Liver (tissue), 9 donors: ENCODE measurements around the gene RSU1. TPM values are rescaled to one million over a fixed set of nuclear protein-coding genes. Genes with fewer than 3 reads are reported as not detected.

Source experiments
- DNase-seq: peaks from one replicate; pipeline ENCODE4 v3.0.0-alpha.2; 2017; ENCODE audit warnings: low spot score
- H3K27ac ChIP-seq, 2 donors: one replicate each; pipeline ENCODE4 v1.7.0; 2013; ENCODE audit warnings: inconsistent platforms in 2 of 2, low read length in 2 of 2, control low read depth in 1 of 2, low read depth in 1 of 2, mild to moderate bottlenecking in 1 of 2
- H3K27me3 ChIP-seq, 4 donors: one replicate each; pipeline versions ENCODE4 v1.6.1 to v1.7.0; 2013; ENCODE audit warnings: low read length in 3 of 4, inconsistent platforms in 1 of 4, mild to moderate bottlenecking in 1 of 4, moderate library complexity in 1 of 4; ENCODE audit not compliant: control insufficient read depth in 4 of 4, insufficient read depth in 4 of 4
- H3K36me3 ChIP-seq, 4 donors: one replicate each; pipeline versions ENCODE4 v1.6.1 to v1.7.0; 2013; ENCODE audit warnings: low read length in 3 of 4, mild to moderate bottlenecking in 3 of 4, low read depth in 1 of 4, moderate library complexity in 1 of 4; ENCODE audit not compliant: control insufficient read depth in 4 of 4, insufficient read depth in 3 of 4
- H3K4me1 ChIP-seq, 4 donors: one replicate each; pipeline versions ENCODE4 v1.6.1 to v1.7.0; 2013; ENCODE audit warnings: low read length in 3 of 4, mild to moderate bottlenecking in 3 of 4, moderate library complexity in 1 of 4; ENCODE audit not compliant: control insufficient read depth in 4 of 4, insufficient read depth in 4 of 4
- H3K4me3 ChIP-seq, 3 donors: one replicate each; pipeline versions ENCODE4 v1.6.1 to v1.7.0; 2013; ENCODE audit warnings: low read length in 3 of 3, control low read depth in 1 of 3, low read depth in 1 of 3, mild to moderate bottlenecking in 1 of 3
- H3K9ac ChIP-seq, 2 donors: one replicate each; pipeline ENCODE4 v1.7.0; 2013; ENCODE audit warnings: low read length in 2 of 2, mild to moderate bottlenecking in 2 of 2, moderate library complexity in 2 of 2, control low read depth in 1 of 2, low read depth in 1 of 2
- H3K9me3 ChIP-seq, 4 donors: one replicate each; pipeline versions ENCODE4 v1.6.1 to v1.7.0; 2013; ENCODE audit warnings: low read length in 3 of 4; ENCODE audit not compliant: control insufficient read depth in 4 of 4
- ATF3 ChIP-seq: IDR thresholded peaks from 2 replicates; pipeline ENCODE4 v1.6.1; 2016; ENCODE audit warnings: antibody characterized with exemption
- CTCF ChIP-seq: fragments of 150-350 bp; IDR thresholded peaks from 2 replicates; pipeline ENCODE4 v1.5.1; 2017; ENCODE audit warnings: improper control_type of control experiment, low read depth, low read length; ENCODE audit not compliant: missing input control
- FOXA2 ChIP-seq: IDR thresholded peaks from 2 replicates; pipeline ENCODE4 v1.6.1; 2016; ENCODE audit warnings: antibody characterized with exemption
- HNF4A ChIP-seq, 2 donors: conservative IDR thresholded peaks; 2 replicates each; pipeline ENCODE4 v1.6.1; 2016; ENCODE audit warnings: antibody characterized with exemption in 2 of 2, mild to moderate bottlenecking in 2 of 2
- HNF4G ChIP-seq: IDR thresholded peaks from 2 replicates; pipeline ENCODE4 v1.6.1; 2016; ENCODE audit warnings: antibody characterized with exemption
- JUND ChIP-seq, 2 donors: IDR thresholded peaks; 2 replicates each; pipeline ENCODE4 v1.6.1; 2016; ENCODE audit warnings: antibody characterized with exemption in 2 of 2
- MAX ChIP-seq: IDR thresholded peaks from 2 replicates; pipeline ENCODE4 v1.6.1; 2016; ENCODE audit warnings: antibody characterized with exemption
- NR2F2 ChIP-seq: IDR thresholded peaks from 2 replicates; pipeline ENCODE4 v1.6.1; 2016; ENCODE audit warnings: antibody characterized with exemption
- RAD21 ChIP-seq, 2 donors: IDR thresholded peaks; 2 replicates each; pipeline ENCODE4 v1.6.1; 2016; ENCODE audit warnings: antibody characterized with exemption in 2 of 2, mild to moderate bottlenecking in 2 of 2
- REST ChIP-seq: IDR thresholded peaks from 2 replicates; pipeline ENCODE4 v1.6.1; 2016; ENCODE audit warnings: antibody characterized with exemption, mild to moderate bottlenecking
- RXRA ChIP-seq, 2 donors: IDR thresholded peaks; 2 replicates each; pipeline ENCODE4 v1.6.1; 2017 to 2018; ENCODE audit warnings: antibody characterized with exemption in 2 of 2, mild to moderate bottlenecking in 1 of 2
- SP1 ChIP-seq: IDR thresholded peaks from 2 replicates; pipeline ENCODE4 v1.6.1; 2018; ENCODE audit warnings: antibody characterized with exemption, mild to moderate bottlenecking
- TAF1 ChIP-seq: conservative IDR thresholded peaks from 2 replicates; pipeline ENCODE4 v1.6.1; 2016; ENCODE audit warnings: antibody characterized with exemption, mild to moderate bottlenecking
- YY1 ChIP-seq: IDR thresholded peaks from 2 replicates; pipeline ENCODE4 v1.6.1; 2016; ENCODE audit warnings: antibody characterized with exemption, mild to moderate bottlenecking
- WGBS: extraction: QIAGEN DNeasy Blood & Tissue Kit; methylation state at CpG from one replicate; pipeline ENCODE4 v1.1.7; 2013; 5-methylcytosine and 5-hydroxymethylcytosine counted together
- polyA plus RNA-seq, 2 donors: library from polyadenylated mRNA; stranded (reverse) in 1 of 2; unstranded in 1 of 2; fragments of 200-250 nt in 1 of 2; fragments of >200 nt in 1 of 2; fragmentation: Nextera tagmentation in 1 of 2; extraction: Ambion mirVana in 1 of 2; gene quantifications; one replicate each; pipeline versions ENCODE4 v1.2.1 to v1.2.3, GENCODE V29; 2013 to 2015
- total RNA-seq, 2 donors: library from RNA; depleted of rRNA; stranded (reverse); fragments of >200 nt; gene quantifications; one replicate each; pipeline ENCODE4 v1.2.3, GENCODE V29; 2014
- donor health status: healthy.
- donor health status: healthy.
- donor health status: healthy.
- donor health status: healthy.
- donor health status: healthy.

The RSU1 gene
- total and polyA plus RNA-seq, 4 donors = 19.2 to 38.2 (median 28.0) TPM

DNA sequence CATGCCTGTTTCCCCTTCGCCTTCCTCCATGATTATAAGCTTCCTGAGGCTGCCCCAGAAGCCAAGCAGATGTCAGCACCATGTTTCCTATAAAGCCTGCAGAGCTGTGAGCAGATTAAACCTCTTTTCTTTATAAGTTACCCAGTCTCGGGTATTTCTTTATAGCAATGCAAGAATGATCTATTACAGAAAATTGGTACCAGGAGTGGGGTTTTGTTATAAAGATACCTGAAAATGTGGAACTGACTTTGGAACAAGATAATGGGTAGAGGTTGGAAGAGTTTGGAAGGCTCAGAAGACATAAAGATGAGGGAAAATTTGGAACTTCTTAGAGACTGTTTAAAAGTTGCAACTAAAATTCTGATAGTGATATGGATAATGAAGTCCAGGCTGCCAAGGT is 4.8 kb upstream of the RSU1 start:
- Histone ChIP-seq H3K27me3 (no peaks in the 10 kb centered on the region), H3K36me3 (no peaks in the 10 kb centered on the region), H3K4me3 (no peak overlapping the region), H3K27ac (no peak overlapping the region), H3K4me1 (peaks cover 0 to 5% (median 2%) of the 10 kb centered on the region in 4 donors), H3K9me3 (peaks cover 0 to 8% (median 1%) of the 10 kb centered on the region in 4 donors), H3K9ac (no peak overlapping the region)
- no peak for TF ChIP-seq RAD21 (IDR thresholded peaks at IDR 0.05)
- no peak for TF ChIP-seq HNF4A (conservative IDR thresholded peaks at IDR 0.05)
- TF ChIP-seq NR2F2 = no peak
- TF ChIP-seq MAX = no peak
- TF ChIP-seq JUND (IDR thresholded peaks at IDR 0.05) = no peak
- no peak for TF ChIP-seq HNF4G
- no peak for TF ChIP-seq ATF3
- no peak for TF ChIP-seq TAF1
- no peak for DNase-seq
- WGBS = 81% methylated on average over 2 of the region's 2 CpGs

GRCh38 chr10:16820421-16820820 is 3.2 kb upstream of the RSU1 start:
- TF ChIP-seq CTCF (no peak), SP1 (no peak)
- Histone ChIP-seq H3K27me3 (no peaks in the 10 kb centered on the region), H3K4me3 (no peak overlapping the region), H3K4me1 (peaks cover 2 to 15% (median 7%) of the 10 kb centered on the region in 4 donors), H3K27ac (no peak overlapping the region), H3K9me3 (peaks cover 0 to 8% (median 1%) of the 10 kb centered on the region in 4 donors), H3K36me3 (no peaks in the 10 kb centered on the region), H3K9ac (no peak overlapping the region)
- WGBS = 80% methylated on average over 5 of the region's 5 CpGs
- no peak for DNase-seq

DNA sequence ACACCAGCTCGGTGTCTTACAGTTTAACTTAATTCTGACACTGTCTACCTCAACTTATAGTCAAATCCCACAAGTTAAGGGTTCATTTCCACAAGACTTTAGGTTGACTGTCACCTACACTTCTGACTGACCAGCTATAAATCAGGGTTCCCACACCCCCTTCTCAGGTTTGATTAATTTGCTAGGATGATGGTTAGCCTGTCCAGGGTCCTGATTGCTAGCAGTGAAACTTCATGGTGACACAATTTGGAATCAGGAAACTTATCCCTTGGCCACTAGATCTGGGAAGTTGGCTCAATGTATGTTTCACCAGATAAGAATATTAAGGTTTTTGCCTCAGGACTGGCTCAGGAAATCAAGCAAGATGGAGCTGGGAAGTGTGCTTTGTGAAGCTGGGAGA is 2.8 kb upstream of the RSU1 start:
- no peaks in the 10 kb centered on the region for H3K27me3 ChIP-seq
- H3K4me1 ChIP-seq = peaks cover 2 to 15% (median 7%) of the 10 kb centered on the region in 4 donors
- WGBS = 96% methylated on average over 1 of the region's 1 CpG
- H3K27ac ChIP-seq = no peak overlapping the region
- H3K4me3 ChIP-seq = no peak overlapping the region
- no peaks in the 10 kb centered on the region for H3K36me3 ChIP-seq
- H3K9ac ChIP-seq = no peak overlapping the region
- DNase-seq = no peak
- peaks cover 0 to 8% (median 1%) of the 10 kb centered on the region in 4 donors for H3K9me3 ChIP-seq
- TF ChIP-seq YY1 (no peak), SP1 (no peak), RAD21 (IDR thresholded peaks at IDR 0.05) (no peak), NR2F2 (no peak), RXRA (IDR thresholded peaks at IDR 0.05) (no peak), FOXA2 (no peak), HNF4A (conservative IDR thresholded peaks at IDR 0.05) (no peak), REST (no peak)
